NK-92 treated with Interleukin-12 subunit alpha and Interleukin-12 subunit beta, amount 100 ng/mL, for 24 hours (cell line): Measurements from ENCODE around the gene NFKB2.

Source experiments
- DNase-seq: peaks from one replicate; lab custom pipeline; 2025; lab: John Stamatoyannopoulos, UW

NFKB2 gene

GRCh38 chr10:102395400-102396316 lies at the start of gene NFKB2:
TSS of gene NFKB2 (plus strand) at chr10:102395705. CDS start at chr10:102395960, 255 bp downstream.
- peak; percentile 75 for DNase-seq

GRCh38 chr10:102347236-102347828 lies 48.2 kb upstream of the NFKB2 start:
- no peak for DNase-seq

- peak; percentile 8 for DNase-seq
Measured at GRCh38 chr10:102352066-102352715, 43.3 kb upstream of the NFKB2 start.

GRCh38 chr10:102354451-102354850 lies 41.1 kb upstream of the NFKB2 start:
- no peak for DNase-seq

- no peak for DNase-seq
Measured at GRCh38 chr10:102358712-102359382, 36.7 kb upstream of the NFKB2 start.

- DNase-seq, result no peak
Measured at GRCh38 chr10:102367441-102367840, 28.1 kb upstream of the NFKB2 start.

GRCh38 chr10:102368077-102368476 lies 27.4 kb upstream of the NFKB2 start:
- DNase-seq, result no peak

GRCh38 chr10:102371295-102371694 lies 24.2 kb upstream of the NFKB2 start:
- DNase-seq, result no peak

- DNase-seq, result no peak
Measured at GRCh38 chr10:102375250-102375649, 20.3 kb upstream of the NFKB2 start.

GRCh38 chr10:102375867-102376266 lies 19.6 kb upstream of the NFKB2 start:
- no peak for DNase-seq

- no peak for DNase-seq
Measured at GRCh38 chr10:102376901-102377300, 18.6 kb upstream of the NFKB2 start.

GRCh38 chr10:102379383-102379782 lies 16.1 kb upstream of the NFKB2 start:
- no peak for DNase-seq

- no peak for DNase-seq
Measured at GRCh38 chr10:102381983-102382382, 13.5 kb upstream of the NFKB2 start.

GRCh38 chr10:102382871-102383270 lies 12.6 kb upstream of the NFKB2 start:
- no peak for DNase-seq

- no peak for DNase-seq
Measured at GRCh38 chr10:102384053-102384452, 11.5 kb upstream of the NFKB2 start.

- DNase-seq, result no peak
Measured at GRCh38 chr10:102384606-102385429, 10.7 kb upstream of the NFKB2 start.

GRCh38 chr10:102389894-102390293 lies 5.6 kb upstream of the NFKB2 start:
- no peak for DNase-seq

- DNase-seq, result no peak
Measured at GRCh38 chr10:102392306-102392705, 3.2 kb upstream of the NFKB2 start.

- DNase-seq, result no peak
Measured at GRCh38 chr10:102393411-102394078, 2.0 kb upstream of the NFKB2 start.

- peak; percentile 97 for DNase-seq
Measured at GRCh38 chr10:102394079-102394800, 1.3 kb upstream of the NFKB2 start.
